Measurements from ENCODE around the gene ADCK1.

ADCK1 gene

DNA sequence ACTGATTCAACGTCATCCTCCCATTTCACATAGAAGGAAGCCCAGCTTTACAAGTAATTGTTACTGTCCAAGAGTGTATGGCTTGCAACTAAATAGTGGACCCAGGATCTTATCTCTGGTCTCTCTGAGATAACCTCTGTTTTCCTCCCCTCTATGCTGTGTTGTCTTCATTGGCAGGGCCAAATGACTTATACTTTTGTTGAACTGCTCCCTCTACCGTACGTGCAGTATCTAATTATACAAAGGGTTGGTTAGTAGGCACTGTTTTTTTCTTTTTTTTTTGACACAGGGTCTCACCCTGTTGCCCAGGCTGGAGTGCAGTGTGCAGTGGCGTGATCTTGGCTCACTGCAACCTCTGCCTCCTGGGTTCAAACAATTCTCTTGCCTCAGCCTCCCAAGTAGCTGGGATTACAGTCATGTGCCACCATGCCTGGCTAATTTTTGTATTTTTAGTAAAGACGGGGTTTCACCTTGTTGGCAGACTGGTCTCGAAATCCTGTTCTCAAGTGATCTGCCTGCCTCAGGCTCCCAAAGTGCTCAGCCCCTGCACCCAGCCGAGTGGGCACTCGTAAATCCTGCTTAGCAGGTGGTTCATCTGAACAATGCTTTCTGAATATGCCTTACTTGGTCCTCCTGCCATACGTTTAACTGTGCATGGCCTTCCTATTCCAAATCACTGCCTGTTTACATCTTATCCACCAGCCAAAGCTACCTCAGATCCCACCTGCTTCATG lies 162.1 kb downstream of the ADCK1 start:
- no peak for DNase-seq

DNA sequence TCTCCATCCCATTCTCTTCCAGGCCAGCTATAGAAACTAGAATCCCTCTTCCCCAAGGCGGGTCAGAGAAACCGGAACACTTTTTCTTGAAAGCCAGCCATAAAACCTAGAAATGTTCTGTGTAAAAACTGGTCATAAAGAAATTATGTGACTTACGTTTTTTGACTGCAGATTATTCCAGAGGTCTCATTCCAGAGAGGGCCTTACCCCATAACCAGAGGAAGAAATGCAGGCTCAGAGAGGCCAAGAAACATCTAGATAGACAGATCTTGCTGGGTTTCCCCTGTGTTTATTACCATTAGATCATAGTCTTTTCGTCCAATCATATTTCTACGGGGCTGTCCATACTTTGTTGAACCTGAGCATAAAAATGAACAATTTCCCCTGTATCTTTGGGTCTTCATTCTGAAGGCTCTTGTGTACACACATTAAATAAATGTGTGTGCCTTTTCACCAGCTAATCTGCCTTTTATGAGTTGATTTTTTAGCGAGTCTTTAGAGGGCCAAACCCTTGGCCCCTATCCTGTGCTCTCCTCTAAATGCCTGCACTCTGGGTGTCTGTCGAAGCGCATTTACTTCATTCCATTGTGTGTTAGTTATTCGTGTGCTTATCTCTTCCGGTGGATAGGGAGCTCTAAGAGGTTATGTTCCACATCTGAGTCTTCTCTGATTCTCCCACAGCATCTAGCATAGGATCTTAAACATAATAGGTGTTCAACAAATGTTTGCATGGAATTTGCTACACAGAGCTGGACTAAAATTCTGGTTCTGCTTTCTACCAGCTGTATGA lies 163.0 kb downstream of the ADCK1 start:
- no peak for DNase-seq

DNA sequence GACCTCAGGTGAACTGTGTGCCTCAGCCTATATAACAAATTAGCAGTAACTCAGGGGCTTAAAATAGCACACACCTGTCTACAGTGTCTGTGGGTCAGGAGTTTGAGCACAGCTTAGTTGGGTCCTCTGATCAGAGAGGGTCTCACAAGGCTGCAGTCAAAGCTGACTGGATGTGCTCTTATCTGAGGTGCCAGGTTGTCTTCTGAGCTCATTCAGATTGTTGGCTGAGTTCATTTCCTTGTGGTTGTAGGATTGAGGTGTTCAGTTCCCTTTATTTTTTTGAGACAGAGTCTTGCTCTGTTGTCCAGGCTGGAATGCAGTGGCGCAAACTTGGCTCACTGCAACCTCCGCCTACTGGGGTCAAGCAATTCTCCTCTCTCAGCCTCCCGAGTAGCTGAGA lies 164.7 kb downstream of the ADCK1 start:
- no peak for DNase-seq

DNA sequence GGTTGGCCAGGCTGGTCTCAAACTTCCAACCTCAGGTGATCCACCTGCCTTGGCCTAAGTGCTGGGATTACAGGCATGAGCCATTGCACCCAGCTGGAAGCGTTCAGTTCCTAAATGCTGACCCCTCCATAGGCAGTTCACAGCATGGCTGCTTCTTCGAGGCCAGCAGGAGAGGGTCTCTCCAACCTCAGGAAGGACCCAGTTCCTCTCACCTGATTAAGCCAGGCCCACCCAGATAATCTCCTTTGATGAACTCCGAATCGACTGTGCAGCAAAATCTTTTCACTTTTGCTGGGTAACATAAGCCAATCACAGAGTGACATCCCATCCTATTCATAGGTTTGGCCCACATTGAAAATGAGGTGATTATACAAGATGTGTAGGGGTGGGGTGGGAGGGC lies 165.1 kb downstream of the ADCK1 start:
- no peak for DNase-seq

DNA sequence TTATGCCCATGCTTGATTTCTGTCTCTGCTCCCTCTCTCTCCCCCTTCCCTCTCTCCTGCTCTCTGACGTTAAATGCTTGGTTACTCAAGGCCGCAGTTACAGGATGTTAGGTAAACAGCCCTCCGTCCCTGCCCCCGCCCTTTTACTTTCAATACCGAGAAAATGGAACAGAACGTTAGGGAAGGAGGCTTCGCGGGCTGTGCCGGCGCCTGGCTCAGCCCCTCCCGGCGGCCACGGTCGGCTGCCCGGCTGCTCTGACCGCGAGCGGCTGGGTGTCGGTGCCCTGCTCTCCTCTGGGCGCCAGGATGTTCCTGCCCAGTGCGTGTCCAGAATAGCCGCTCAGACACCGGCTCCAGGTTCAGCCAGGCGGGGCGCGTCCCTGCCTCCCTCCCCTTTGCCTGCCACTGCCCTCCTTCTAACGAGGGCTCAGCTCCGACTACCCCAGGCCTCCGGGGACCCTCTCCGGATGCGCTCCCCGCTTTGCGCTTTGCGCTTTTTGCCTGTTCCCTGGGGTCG lies 166.1 kb downstream of the ADCK1 start:
- DNase-seq: peak; percentile 64

DNA sequence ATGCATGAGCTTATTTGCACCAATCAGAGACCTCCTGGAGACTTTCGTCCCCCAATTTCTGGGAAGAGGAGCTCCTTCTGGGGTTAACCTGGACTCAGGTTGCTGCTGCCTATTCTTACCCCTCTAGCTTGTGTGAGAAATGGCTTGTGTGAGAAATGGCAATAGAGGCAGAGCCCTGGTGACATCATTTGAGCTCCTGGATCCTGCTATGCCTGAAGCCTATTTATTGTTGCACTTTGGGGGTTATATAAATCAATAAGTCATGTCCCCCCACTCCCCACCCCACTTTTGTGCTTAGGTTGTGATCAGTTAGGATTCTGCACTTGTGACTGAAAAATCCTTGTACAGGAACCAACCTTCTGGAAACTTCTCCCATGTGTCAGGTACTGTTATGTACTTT lies 167.2 kb downstream of the ADCK1 start:
- no peak for DNase-seq

DNA sequence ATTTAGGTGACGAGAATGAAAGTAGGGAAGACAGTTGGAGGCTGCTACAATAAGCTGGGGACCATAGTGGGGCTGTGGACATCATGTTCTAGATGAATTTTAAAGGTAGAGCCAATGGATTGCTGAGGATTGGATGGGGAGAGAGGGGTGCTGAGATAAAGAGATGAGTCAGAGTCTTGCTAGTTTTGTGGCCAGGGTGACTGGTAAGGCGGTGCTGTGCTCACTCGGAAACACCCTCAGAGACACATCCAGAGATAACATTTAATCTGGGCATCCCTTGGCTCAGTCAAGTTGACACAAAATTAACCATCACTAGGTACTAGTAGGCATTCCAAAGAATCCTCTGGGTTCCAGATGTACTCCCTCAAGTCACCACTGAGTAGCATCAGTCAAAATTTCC lies 170.7 kb downstream of the ADCK1 start:
- no peak for DNase-seq

DNA sequence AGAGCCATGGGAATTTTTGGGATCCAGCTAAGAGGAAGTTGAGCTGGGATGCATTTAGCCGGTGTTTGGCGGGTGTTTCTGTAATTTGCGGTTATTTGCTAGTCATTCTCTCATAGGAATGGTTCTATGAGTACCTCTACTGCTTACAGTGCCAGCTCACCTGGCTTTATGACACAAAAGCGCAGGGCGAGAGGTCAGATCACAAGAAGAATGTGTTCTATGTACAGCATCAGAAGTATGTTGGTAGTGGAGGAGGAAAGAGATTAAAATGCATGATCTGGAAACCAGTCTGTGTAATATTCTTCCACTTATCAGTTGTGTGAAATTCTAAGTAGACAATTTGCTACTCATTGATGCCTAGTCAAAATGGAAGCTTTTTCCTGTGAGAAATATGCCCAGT lies 173.3 kb downstream of the ADCK1 start:
- DNase-seq: no peak

DNA sequence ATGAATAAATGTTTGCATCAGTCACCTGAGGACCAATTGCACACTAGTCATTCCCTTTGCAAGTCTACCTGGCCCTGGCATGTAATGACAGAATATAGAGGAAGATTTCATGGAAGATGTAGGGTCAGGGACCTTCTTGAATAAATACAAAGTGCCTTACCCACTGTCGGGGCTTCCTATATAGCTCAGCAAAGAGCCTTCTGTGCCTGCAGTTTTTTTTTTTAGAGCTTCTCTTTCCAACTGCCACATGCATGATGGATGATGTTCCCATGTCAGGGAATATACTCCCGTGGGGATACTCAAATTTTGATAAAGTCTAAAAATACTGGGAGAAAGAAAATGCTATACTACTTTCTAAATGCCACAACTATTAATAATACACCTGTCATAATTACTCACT lies 176.7 kb downstream of the ADCK1 start:
- no peak for DNase-seq

DNA sequence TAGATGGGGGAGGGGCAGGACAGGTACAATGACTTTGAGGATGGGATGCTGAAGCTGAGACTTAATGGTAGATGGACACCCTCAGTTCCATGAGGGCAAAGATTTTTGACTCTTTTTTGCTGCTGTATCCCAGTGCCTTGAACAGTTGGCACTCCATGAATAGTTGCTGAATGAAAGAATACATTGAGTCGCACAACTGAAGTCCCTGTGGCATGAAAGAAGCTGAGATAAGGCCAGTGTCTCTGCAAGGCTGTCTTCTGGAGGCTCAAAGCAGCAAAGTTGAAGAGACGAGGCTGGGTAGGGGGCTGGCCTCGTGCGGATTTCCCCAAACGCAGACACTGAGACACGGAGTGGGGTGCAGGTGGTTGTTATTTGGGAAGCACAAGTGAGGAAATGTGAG lies 179.3 kb downstream of the ADCK1 start:
- DNase-seq: no peak

DNA sequence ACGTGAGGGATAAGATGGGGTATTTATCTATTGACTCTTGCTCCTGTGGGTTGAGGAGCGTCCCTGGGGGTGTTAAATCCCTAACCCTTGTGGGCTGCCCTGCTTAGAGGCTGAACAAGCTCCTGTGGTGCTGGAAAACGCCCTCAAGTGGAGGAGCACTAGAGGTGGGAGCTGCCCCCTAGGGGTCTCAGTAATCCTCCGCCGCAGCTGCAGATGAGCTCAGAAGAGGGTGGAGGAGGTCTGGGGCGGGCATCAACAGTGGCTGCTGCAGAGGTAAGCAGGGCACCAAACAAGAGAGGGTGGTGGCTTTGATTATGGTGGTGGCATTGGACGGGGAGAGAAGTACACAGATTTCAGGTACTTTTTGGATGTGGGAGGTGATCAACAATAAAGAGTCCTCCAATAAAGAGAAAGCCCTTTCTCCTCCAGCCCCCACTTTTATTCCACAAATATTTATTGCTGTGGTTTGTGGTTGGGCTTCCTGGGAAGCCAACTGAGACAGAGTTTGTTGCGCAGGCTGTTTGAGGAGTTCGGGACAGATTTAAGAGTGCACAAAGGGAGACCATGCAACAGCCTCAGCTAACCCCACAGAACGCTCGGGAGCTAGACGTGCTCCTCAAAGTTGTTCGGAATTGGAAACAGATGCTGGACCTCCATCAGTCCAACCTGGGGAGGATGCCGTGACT lies 179.9 kb downstream of the ADCK1 start:
- DNase-seq: no peak

DNA sequence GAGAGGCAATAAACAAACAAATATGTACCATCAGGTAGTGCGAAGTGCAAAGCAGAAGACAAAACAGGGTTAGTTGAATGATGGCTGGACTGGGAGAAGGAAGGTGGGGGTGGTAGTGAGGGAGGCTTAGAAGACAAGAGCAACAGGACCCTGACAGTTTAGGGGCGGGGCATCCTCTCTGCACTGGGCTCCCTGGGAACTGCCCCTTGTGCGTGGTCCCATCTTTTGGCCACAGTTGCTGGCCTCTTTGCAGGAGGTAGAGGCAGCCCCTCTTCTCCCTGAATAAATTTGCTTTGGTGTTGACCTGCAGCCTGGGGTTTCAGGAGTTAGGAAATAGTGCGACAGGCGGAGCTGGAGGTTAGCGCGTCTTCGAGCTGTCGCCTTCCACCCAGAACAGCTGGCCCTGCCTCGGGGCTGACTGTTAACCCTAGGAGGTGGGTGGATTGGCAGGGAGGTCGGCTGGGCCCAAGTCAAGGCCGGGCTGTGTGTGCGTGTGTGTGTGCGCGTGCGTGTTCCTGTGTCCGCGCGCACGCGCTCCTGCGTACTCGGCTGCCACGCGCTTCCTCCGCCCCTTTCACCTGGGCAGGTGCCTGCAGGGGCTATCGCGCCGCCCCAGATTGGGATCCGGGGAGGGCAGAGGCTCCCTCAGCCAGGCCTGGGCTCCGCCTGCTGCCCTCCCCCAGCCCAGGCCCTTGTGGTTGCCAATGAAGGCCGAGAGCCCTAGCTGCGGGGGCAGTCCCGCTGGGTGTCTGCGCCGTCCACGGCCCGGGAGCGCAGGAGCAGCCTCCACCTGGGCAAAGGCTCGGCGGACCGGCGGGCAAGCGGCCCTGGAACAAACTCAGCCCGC lies 180.8 kb downstream of the ADCK1 start:
- DNase-seq: no peak

Measured in inflammatory macrophage treated with lipopolysaccharide for 4 hours (primary cell).